Activated naive CD4-positive, alpha-beta T cell treated with anti-CD3 and anti-CD28 coated beads, Interleukin-2, amount 10 ng/mL, durations not matched to agents 7 days and 5 days (primary cell): ENCODE data around the gene LDLRAD2.

Source experiments
- CTCF ChIA-PET: fragments of 350-600 bp; sonication (Branson Sonifier 250); formaldehyde crosslinking; loops from one replicate; lab custom pipeline; 2021; ENCODE audit warnings: antibody characterized with exemption; lab: Charles Lee
- DNase-seq: peaks from one replicate; pipeline ENCODE4 v3.0.0-alpha.2; 2020
- H3K27ac Mint-ChIP-seq: one replicate; pipeline ENCODE4 v1.8.0; 2021; ENCODE audit warnings: mild to moderate bottlenecking, moderate library complexity, mixed read lengths
- H3K27me3 Mint-ChIP-seq: one replicate; pipeline ENCODE4 v1.8.0; 2021; ENCODE audit warnings: mild to moderate bottlenecking, mixed read lengths
- H3K36me3 Mint-ChIP-seq: one replicate; pipeline ENCODE4 v1.8.0; 2021; ENCODE audit warnings: mixed read lengths
- H3K4me1 Mint-ChIP-seq: one replicate; pipeline ENCODE4 v1.8.0; 2021; ENCODE audit warnings: mixed read lengths
- H3K4me3 Mint-ChIP-seq: one replicate; pipeline ENCODE4 v1.8.0; 2021; ENCODE audit warnings: mild to moderate bottlenecking, moderate library complexity, mixed read lengths
- H3K9me3 Mint-ChIP-seq: one replicate; pipeline ENCODE4 v1.8.0; 2021; ENCODE audit warnings: mixed read lengths

The LDLRAD2 gene

DNA sequence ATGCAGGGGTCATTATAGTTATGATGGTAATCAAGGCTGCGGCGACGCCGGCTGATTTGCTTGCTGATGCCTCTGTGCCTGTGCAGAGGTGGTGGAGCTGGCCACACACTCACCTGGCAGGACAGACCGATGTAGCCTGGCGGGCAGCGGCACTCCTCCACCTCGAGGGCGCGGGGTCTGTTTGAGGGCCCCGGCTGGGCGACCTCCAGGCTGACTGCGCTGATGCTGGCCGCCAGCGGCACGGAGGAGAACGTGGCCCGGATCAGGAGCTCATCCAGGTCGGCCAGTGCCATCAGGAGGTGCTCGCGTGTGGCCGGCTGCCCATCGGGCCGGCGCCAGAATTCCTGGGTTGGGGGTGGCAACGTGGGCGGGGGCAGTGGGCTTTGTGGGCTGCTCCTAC is 52.7 kb downstream of the LDLRAD2 start:
- no peaks in the 10 kb centered on the region for H3K4me1 Mint-ChIP-seq
- H3K4me3 Mint-ChIP-seq, result no peak overlapping the region
- DNase-seq, result no peak
- H3K27ac Mint-ChIP-seq, result no peak overlapping the region
- CTCF ChIA-PET, result no interaction called here
- H3K36me3 Mint-ChIP-seq, result no peaks in the 10 kb centered on the region
- H3K9me3 Mint-ChIP-seq, result no peaks in the 10 kb centered on the region
- H3K27me3 Mint-ChIP-seq, result no peaks in the 10 kb centered on the region

DNA sequence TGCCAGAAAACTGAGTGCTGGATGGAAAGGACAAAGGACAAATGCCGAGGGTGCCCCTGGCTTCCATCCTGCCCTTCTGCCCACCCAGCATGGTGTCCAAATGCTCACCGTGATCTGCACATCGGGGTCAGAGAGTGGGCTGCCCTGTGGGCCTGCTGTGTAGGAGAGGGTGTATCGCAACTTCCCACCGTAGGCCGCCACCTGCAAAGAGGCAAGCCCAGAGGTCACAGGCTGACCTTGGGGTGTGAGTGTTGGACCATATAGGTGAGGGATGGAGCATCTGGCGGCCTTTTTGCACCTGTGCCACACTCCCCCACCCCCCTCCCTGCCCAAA is 53.5 kb downstream of the LDLRAD2 start:
- CTCF ChIA-PET, result no interaction called here
- no peaks in the 10 kb centered on the region for H3K4me1 Mint-ChIP-seq
- peaks cover 3% of the 10 kb centered on the region for H3K27me3 Mint-ChIP-seq
- H3K9me3 Mint-ChIP-seq, result no peaks in the 10 kb centered on the region
- H3K27ac Mint-ChIP-seq, result no peak overlapping the region
- DNase-seq, result no peak
- H3K4me3 Mint-ChIP-seq, result no peak overlapping the region
- no peaks in the 10 kb centered on the region for H3K36me3 Mint-ChIP-seq

DNA sequence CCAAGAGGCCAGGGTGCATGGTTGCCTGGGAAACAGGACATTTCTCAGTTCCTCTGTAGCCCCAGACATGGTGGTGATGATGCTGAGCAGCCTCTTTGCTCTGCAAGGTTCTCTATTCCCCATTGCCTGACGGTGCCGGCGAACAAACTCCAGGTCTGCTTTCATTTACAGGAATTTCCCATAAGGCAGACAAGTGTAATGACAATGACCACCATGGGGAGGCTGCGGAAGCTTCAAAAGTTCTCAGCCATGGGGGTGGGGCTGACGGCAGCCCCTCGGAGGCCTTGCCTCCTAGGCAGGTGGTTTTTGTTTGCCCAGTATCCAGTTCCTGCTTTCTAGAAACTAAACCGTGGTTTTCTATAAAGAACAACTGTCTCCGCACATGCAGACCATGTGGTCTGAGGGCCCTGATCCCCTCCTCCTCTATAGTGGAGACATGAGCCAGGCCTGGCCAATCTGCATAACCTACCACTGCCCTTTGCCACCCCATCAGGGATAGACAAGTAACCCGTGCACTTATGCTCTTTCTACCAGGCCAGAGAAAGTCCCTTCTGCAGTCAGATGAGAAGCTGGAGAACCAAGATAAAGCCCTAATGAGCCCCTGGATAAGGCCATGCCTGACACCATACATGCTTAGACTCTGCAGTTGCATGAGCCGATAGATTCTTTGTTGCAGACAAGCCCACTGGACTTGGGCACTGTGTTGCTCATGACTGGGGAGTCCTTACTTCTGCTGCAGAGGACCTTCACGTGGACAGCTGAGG is 54.1 kb downstream of the LDLRAD2 start:
- H3K4me3 Mint-ChIP-seq, result no peak overlapping the region
- CTCF ChIA-PET, result interaction anchor here (0.9 kb wide), 1 partner anchor 28 kb away, joined by 3 read pairs; no protein-coding TSS in a partner anchor
- no peaks in the 10 kb centered on the region for H3K36me3 Mint-ChIP-seq
- no peak for DNase-seq
- peaks cover 3% of the 10 kb centered on the region for H3K27me3 Mint-ChIP-seq
- H3K27ac Mint-ChIP-seq, result no peak overlapping the region
- no peaks in the 10 kb centered on the region for H3K9me3 Mint-ChIP-seq
- H3K4me1 Mint-ChIP-seq, result no peaks in the 10 kb centered on the region

GRCh38 chr1:21866707-21867043 is 54.6 kb downstream of the LDLRAD2 start:
- H3K4me1 Mint-ChIP-seq, result no peaks in the 10 kb centered on the region
- H3K4me3 Mint-ChIP-seq, result no peak overlapping the region
- no peaks in the 10 kb centered on the region for H3K36me3 Mint-ChIP-seq
- no peak for DNase-seq
- no peaks in the 10 kb centered on the region for H3K9me3 Mint-ChIP-seq
- no peak overlapping the region for H3K27ac Mint-ChIP-seq
- CTCF ChIA-PET, result interaction anchor here (0.9 kb wide), 1 partner anchor 28 kb away, joined by 3 read pairs; no protein-coding TSS in a partner anchor
- peaks cover 3% of the 10 kb centered on the region for H3K27me3 Mint-ChIP-seq

DNA sequence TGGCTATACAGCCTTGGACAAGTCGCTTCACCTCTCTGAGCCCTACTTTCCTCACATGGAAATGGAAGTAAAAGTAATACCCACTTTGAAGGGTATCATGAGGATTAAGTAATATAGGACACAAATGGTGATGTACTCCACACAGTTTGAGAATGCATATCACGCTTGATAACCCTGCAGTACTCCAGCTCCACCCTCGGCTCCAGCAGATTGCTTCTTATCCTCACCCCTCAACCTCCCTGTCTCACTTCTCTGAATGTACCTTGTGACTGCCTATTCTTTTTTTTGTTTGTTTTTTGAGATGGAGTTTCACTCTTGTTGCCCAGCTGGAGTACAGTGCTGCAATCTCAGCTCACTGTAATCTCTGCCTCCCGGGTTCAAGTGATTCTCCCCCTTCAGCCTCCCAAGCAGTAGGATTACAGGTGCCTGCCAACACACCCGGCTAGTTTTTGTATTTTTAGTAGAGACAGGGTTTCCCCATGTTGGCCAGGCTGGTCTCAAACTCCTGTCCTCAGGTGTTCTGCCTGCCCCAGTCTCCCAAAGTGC is 55.5 kb downstream of the LDLRAD2 start:
- no peaks in the 10 kb centered on the region for H3K4me1 Mint-ChIP-seq
- no peaks in the 10 kb centered on the region for H3K9me3 Mint-ChIP-seq
- peaks cover 6% of the 10 kb centered on the region for H3K27me3 Mint-ChIP-seq
- no peak overlapping the region for H3K27ac Mint-ChIP-seq
- no peaks in the 10 kb centered on the region for H3K36me3 Mint-ChIP-seq
- H3K4me3 Mint-ChIP-seq, result no peak overlapping the region
- DNase-seq, result no peak
- CTCF ChIA-PET, result interaction anchor here (0.9 kb wide), 1 partner anchor 29 kb away, joined by 3 read pairs; no protein-coding TSS in a partner anchor

DNA sequence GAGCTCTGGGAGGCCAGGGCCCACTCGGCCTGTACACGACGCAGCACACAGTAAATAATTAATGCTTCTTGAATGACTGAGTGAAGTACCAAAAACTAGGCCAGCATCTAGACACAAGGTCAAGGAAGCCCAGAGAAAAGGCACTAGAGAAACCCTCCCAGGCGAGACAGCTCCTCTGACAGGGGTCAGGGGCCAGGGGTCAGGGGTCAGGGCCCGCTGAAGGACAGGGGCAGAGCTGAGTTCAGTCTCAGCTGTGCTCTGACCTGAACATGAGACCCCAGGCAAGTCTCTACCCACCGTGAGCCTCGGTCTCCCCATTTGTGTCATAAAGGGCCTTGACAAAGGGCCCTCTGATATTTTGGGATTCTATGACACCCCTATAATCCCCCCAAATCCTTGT is 56.4 kb downstream of the LDLRAD2 start:
- Mint-ChIP-seq H3K4me3 (no peak overlapping the region), H3K27ac (no peak overlapping the region), H3K4me1 (no peaks in the 10 kb centered on the region), H3K27me3 (peaks cover 6% of the 10 kb centered on the region), H3K36me3 (no peaks in the 10 kb centered on the region), H3K9me3 (no peaks in the 10 kb centered on the region)
- CTCF ChIA-PET, result no interaction called here
- DNase-seq, result no peak

GRCh38 chr1:21868941-21869454 is 56.9 kb downstream of the LDLRAD2 start:
- CTCF ChIA-PET, result no interaction called here
- H3K27me3 Mint-ChIP-seq, result peaks cover 6% of the 10 kb centered on the region
- H3K4me3 Mint-ChIP-seq, result no peak overlapping the region
- no peak overlapping the region for H3K27ac Mint-ChIP-seq
- no peaks in the 10 kb centered on the region for H3K9me3 Mint-ChIP-seq
- no peaks in the 10 kb centered on the region for H3K4me1 Mint-ChIP-seq
- DNase-seq, result no peak
- H3K36me3 Mint-ChIP-seq, result no peaks in the 10 kb centered on the region

DNA sequence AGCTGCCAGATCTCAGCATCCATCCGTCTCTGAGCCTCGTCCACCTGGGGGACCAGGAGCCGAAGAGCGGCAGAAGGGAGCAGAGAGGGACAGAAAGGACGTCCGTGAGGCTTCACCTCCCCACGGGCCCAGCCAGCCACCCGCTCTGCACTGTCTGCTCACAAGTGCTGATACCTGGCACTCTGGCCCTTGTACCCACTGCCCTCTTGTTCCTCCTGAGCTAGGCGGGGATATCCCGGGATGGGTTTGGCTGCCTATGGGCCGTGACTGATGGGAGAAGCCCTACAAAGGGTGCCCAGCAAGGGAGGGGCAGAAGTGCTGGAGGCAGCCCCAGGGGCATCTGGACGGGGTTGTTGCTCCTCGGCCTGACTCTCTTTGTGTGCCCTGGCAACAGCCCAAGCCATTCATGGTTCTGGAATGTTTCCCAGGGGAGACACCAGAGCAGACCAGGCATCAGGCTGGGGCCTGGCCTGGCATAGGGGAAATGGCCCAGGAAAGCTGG is 57.6 kb downstream of the LDLRAD2 start:
- no peaks in the 10 kb centered on the region for H3K9me3 Mint-ChIP-seq
- DNase-seq, result no peak
- CTCF ChIA-PET, result interaction anchor here (1.2 kb wide), 1 partner anchor 263 kb away, joined by 3 read pairs; no protein-coding TSS in a partner anchor

DNA sequence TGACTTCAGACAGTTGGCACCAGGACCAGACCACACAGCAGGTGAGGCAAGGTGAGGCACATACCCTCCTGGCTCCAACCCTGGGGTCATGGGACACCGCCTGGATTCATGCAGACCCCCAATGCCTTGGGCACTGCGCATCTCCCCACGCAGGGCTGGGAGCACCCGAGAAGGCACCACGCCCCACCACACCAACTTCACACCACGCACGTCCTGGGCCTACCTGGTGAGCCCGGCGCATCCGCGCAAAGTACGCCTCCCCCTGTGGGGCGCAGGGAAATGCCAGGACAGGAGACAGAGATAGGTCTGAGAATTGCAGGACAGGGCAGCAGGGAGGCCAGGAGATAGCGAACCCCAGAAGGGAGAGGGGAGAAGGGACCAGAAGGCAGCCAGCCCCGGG is 58.5 kb downstream of the LDLRAD2 start:
- Mint-ChIP-seq H3K27me3 (peaks cover 6% of the 10 kb centered on the region), H3K36me3 (no peaks in the 10 kb centered on the region), H3K4me3 (no peak overlapping the region), H3K4me1 (no peaks in the 10 kb centered on the region), H3K27ac (no peak overlapping the region), H3K9me3 (no peaks in the 10 kb centered on the region)
- CTCF ChIA-PET, result interaction anchor here (1.2 kb wide), 1 partner anchor 262 kb away, joined by 3 read pairs; no protein-coding TSS in a partner anchor
- no peak for DNase-seq

More for the DNA sequence above, 57.6 kb downstream of the LDLRAD2 start:
- Mint-ChIP-seq H3K4me3 (no peak overlapping the region), H3K27me3 (peaks cover 6% of the 10 kb centered on the region), H3K4me1 (no peaks in the 10 kb centered on the region), H3K27ac (no peak overlapping the region), H3K36me3 (no peaks in the 10 kb centered on the region)

DNA sequence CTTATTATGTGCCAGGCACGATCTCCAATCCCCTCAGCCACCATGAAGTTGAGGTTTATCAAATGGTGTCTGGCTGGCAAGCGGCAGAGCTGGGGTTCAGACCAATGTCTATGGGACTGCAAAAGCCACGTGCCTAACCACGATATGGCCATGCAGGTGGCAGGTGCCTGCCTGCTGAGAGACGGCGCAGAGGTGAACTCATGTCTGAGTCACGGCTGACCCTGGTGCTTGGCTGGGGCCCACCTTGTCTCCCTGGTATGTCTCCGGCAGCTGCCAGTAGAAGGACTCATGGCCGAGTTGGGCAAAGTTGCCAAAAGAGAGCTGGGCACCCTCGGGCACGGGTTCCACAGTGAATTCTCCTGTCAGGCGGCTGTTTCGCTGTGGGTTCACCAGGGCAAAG is 59.9 kb downstream of the LDLRAD2 start:
- no peak for DNase-seq
- no peaks in the 10 kb centered on the region for H3K36me3 Mint-ChIP-seq
- H3K27me3 Mint-ChIP-seq, result peaks cover 6% of the 10 kb centered on the region
- CTCF ChIA-PET, result no interaction called here
- no peak overlapping the region for H3K27ac Mint-ChIP-seq
- no peaks in the 10 kb centered on the region for H3K4me1 Mint-ChIP-seq
- no peaks in the 10 kb centered on the region for H3K9me3 Mint-ChIP-seq
- no peak overlapping the region for H3K4me3 Mint-ChIP-seq

DNA sequence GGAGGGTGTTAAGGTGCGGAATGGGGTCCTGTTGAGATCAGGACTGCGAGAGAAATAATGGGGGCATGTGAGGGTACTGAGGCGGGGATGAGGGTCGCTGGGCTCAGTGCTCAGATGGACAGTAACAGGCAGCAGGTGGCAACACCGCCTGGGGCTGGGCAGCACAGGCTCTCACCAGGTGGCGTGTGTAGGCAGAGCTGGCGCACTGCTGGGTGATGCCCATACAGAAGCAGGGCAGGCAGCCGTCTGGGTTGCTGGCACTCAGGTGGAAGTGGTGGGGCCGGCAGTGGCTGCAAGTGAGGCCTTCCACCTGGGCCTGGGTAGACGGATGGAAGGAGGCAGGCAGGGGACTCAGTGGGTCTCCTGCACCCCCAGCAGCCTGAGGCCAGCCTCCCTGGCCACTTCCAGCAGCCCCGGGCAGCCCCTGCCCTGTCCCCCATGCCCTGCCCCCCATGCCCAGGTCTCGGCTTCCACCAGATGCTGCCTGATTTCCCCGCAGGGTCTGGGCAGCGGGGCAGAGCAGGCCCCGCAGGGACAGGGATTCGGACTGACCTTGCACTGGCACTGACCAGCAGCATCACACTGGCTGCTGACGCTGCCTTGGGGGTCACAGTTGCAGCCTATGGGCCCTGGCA is 60.5 kb downstream of the LDLRAD2 start:
- CTCF ChIA-PET, result no interaction called here
- DNase-seq, result no peak
- no peak overlapping the region for H3K27ac Mint-ChIP-seq
- no peaks in the 10 kb centered on the region for H3K36me3 Mint-ChIP-seq
- H3K4me3 Mint-ChIP-seq, result no peak overlapping the region
- no peaks in the 10 kb centered on the region for H3K9me3 Mint-ChIP-seq
- peaks cover 6% of the 10 kb centered on the region for H3K27me3 Mint-ChIP-seq
- H3K4me1 Mint-ChIP-seq, result no peaks in the 10 kb centered on the region

DNA sequence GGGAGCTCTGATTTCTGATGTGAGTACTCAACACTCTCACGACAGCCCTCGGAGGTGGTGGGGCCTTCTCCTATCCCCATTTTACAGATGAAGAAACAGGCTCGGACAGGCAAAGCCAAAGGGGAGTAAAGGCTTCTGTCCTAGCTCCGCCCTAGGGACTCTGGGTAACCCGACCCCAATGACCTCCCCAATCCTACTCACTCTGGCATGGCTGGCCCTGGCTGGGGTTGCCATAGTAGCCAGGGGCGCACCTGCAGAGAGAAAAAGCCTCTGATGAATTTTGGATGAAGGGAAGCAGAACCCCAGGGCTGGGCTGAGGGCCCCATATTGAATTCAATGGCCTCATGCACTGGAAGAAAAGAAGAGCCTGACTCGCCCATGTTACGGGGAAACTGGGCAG is 61.1 kb downstream of the LDLRAD2 start:
- CTCF ChIA-PET, result no interaction called here
- no peak overlapping the region for H3K27ac Mint-ChIP-seq
- H3K9me3 Mint-ChIP-seq, result no peaks in the 10 kb centered on the region
- H3K36me3 Mint-ChIP-seq, result no peaks in the 10 kb centered on the region
- no peak overlapping the region for H3K4me3 Mint-ChIP-seq
- peaks cover 6% of the 10 kb centered on the region for H3K27me3 Mint-ChIP-seq
- no peak for DNase-seq
- H3K4me1 Mint-ChIP-seq, result no peaks in the 10 kb centered on the region

DNA sequence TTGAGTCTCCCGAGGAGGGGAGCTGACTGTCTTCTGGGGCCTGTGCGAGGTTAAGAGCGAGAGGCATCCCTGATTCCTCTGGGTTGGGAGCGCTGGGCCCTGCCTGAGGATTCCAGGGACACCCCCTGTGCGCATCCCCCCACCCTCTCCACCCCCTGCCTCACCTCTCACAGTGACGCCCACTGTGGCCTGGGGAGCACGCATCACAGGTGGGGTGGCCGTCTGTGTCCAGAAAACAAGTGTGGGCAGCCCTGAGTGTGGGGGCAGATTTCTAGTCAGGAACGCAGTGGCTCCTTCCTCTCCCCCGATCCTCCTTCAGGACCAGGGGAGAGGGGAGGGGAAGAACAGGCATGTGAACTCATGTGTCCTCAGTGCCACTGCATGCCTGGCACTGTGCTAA is 61.7 kb downstream of the LDLRAD2 start:
- H3K4me3 Mint-ChIP-seq, result no peak overlapping the region
- H3K27ac Mint-ChIP-seq, result no peak overlapping the region
- H3K27me3 Mint-ChIP-seq, result peaks cover 6% of the 10 kb centered on the region
- CTCF ChIA-PET, result interaction anchor here (0.6 kb wide), 1 partner anchor 57 kb away, joined by 3 read pairs; no protein-coding TSS in a partner anchor
- H3K36me3 Mint-ChIP-seq, result no peaks in the 10 kb centered on the region
- no peaks in the 10 kb centered on the region for H3K4me1 Mint-ChIP-seq
- no peaks in the 10 kb centered on the region for H3K9me3 Mint-ChIP-seq
- no peak for DNase-seq

DNA sequence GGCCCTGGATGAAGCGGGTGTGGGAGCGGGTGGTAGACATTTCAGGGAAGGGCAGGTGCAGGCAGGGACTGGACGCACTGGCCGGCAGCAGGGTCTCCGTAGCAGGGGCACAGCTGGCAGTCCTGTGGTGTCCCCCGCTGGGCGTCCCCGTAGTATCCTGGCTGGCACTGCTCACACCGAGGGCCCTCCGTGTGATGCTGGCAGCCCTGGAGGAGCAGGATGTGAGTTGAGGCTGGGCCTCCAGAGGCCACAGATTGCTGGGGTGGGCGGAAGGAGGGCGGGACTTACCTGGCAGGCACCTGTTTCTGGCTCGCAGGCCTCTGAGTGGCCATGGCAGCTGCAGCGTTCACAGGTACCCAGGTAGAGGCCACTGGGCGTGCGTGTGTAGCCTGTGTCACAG is 62.3 kb downstream of the LDLRAD2 start:
- Mint-ChIP-seq H3K4me1 (no peaks in the 10 kb centered on the region), H3K36me3 (no peaks in the 10 kb centered on the region), H3K9me3 (no peaks in the 10 kb centered on the region), H3K27ac (no peak overlapping the region), H3K27me3 (peaks cover 6% of the 10 kb centered on the region), H3K4me3 (no peak overlapping the region)
- CTCF ChIA-PET, result interaction anchor here (0.6 kb wide), 1 partner anchor 57 kb away, joined by 3 read pairs; no protein-coding TSS in a partner anchor
- no peak for DNase-seq
